Stomach (tissue), 4 donors: ENCODE data around the gene AK2.
"Not testable (repeated sequence)": the region's sequence is repeated elsewhere in the genome, so short reads cannot be mapped to it uniquely, and the experiment has no call there.

Source experiments
- EP300 ChIP-seq: sonication (generic); formaldehyde crosslinking; IDR thresholded peaks from one replicate; pipeline ENCODE4 v1.6.1; 2017; ENCODE audit warnings: antibody characterized with exemption
- POLR2A ChIP-seq, 4 donors: fragments of 450-650 bp; IDR thresholded peaks; one replicate each; pipeline ENCODE4 v1.6.1; 2016; ENCODE audit warnings: antibody characterized with exemption in 4 of 4, control low read depth in 2 of 4, mild to moderate bottlenecking in 1 of 4, moderate library complexity in 1 of 4
- POLR2AphosphoS5 ChIP-seq, 3 donors: sonication (generic); formaldehyde crosslinking; IDR thresholded peaks; one replicate each; pipeline ENCODE4 v1.6.1; 2016; ENCODE audit warnings: antibody characterized with exemption in 3 of 3
- TF ChIP-seq, protein P1 (sequence below), 7 experiments: fragments of 450-650 bp in 4 of 7; fragments of 200-600 bp in 3 of 7; sonication (generic) in 3 of 7; IDR thresholded peaks; one replicate each; pipeline ENCODE4 v1.5.1; 2016 to 2019; ENCODE audit warnings: antibody characterized with exemption in 7 of 7, control low read depth in 2 of 7, mild to moderate bottlenecking in 1 of 7

DNA sequence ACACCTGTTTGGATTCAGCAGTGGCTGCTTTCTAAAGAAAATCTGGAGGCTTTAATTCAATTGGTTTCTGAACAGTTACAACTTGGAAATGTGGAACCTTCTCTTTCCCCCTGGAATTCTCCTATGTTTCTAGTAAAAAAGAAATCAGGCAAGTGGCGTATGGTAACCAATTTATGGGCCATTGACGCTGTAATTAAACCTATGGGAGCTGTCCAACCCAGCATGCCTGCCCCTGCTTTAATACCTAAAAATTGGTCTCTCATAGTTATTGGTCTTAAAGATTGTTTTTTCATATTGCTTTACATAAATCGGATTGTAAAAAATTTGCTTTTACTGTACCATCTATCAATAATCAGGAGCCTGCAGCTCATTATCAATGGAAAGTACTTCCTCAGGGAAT is 29.8 kb upstream of the AK2 start:
- TF ChIP-seq, protein P1, sequence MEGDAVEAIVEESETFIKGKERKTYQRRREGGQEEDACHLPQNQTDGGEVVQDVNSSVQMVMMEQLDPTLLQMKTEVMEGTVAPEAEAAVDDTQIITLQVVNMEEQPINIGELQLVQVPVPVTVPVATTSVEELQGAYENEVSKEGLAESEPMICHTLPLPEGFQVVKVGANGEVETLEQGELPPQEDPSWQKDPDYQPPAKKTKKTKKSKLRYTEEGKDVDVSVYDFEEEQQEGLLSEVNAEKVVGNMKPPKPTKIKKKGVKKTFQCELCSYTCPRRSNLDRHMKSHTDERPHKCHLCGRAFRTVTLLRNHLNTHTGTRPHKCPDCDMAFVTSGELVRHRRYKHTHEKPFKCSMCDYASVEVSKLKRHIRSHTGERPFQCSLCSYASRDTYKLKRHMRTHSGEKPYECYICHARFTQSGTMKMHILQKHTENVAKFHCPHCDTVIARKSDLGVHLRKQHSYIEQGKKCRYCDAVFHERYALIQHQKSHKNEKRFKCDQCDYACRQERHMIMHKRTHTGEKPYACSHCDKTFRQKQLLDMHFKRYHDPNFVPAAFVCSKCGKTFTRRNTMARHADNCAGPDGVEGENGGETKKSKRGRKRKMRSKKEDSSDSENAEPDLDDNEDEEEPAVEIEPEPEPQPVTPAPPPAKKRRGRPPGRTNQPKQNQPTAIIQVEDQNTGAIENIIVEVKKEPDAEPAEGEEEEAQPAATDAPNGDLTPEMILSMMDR (IDR thresholded peaks at IDR 0.05), result not testable (repeated sequence)
- not testable (repeated sequence) for TF ChIP-seq EP300; POLR2A (IDR thresholded peaks at IDR 0.05); POLR2AphosphoS5 (IDR thresholded peaks at IDR 0.05)
